ENCODE results near the gene NXPH1. TPM values are rescaled to one million over a fixed set of nuclear protein-coding genes. Genes with fewer than 3 reads are reported as not detected.

Gene NXPH1
- total and polyA plus RNA-seq, 7 experiments from 2014 or later = not detected

DNA sequence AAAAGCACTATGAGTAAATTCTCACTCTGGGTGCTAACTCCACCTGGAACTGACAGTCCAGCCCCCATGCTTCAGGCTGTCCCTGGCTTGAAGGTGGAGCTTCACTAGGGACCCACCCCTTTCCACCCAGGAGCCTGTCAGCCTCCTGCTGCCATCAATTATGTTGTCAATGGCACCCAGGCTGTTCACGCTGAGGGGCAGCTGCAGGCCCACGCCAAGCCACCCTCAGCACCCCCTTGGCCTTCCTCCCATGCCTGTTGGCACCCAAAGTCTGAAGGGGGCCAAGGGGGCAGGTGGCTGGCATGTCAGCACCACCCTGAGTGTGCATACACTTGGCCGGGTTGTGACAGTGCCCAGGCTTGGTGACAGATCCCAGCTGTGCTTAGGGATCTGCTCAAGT lies 149.3 kb downstream of the NXPH1 start:
- Mint-ChIP-seq H3K27ac (no peak overlapping the region), H3K4me1 (no peaks in the 10 kb centered on the region), H3K27me3 (peaks cover 0 to 3% (median 0%) of the 10 kb centered on the region in 5 donors), H3K4me3 (no peak overlapping the region), H3K9me3 (peaks cover 0 to 9% (median 2%) of the 10 kb centered on the region in 11 donors), H3K36me3 (no peaks in the 10 kb centered on the region)
- ATAC-seq (no peak), DNase-seq (no peak)
- H3K27me3 ChIP-seq (ENCODE audit: control insufficient read depth in 2 of 2, insufficient read depth in 2 of 2, low read length in 2 of 2) = no peaks in the 10 kb centered on the region
- H3K4me3 ChIP-seq (ENCODE audit: low read length) = no peak overlapping the region
- H3K4me1 ChIP-seq (ENCODE audit: control insufficient read depth in 2 of 2, insufficient read depth in 2 of 2, low read length in 2 of 2) = no peaks in the 10 kb centered on the region
- H3K27ac ChIP-seq (ENCODE audit: low read depth, low read length) = no peak overlapping the region
- H3K9me3 ChIP-seq (ENCODE audit: control insufficient read depth in 2 of 3, low read length in 3 of 3) = no peaks in the 10 kb centered on the region
- POLR2A ChIA-PET = no interaction called here
- CTCF ChIA-PET = no interaction called here
- intact Hi-C loops (cut with micrococcal nuclease) = no loop called here
- no peaks in the 10 kb centered on the region for H3K36me3 ChIP-seq (ENCODE audit: control insufficient read depth in 2 of 3, insufficient read depth in 3 of 3, low read length in 3 of 3)

DNA sequence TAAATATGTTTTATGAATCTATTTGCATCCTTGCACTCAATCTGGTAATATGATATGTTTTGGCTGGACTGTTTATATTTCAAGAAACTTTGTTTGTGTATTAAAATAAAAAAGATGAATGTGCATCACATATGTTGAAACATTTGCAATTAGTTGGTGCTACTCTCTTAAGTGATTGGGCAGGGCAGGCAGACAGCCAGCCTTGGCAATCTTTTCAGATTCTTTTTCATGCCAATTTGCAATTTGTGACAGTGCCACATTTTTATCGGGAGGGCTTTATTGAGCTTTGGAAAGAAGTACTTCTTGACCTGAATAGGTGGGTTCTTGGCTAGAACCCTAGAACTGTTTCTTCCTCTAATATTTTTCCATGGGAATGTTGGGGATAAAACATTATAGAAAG lies 152.2 kb downstream of the NXPH1 start:
- no peak overlapping the region for H3K27ac Mint-ChIP-seq
- Histone ChIP-seq H3K9me3 (ENCODE audit: control insufficient read depth in 2 of 3, low read length in 3 of 3) (no peaks in the 10 kb centered on the region), H3K4me3 (ENCODE audit: low read length) (no peak overlapping the region), H3K27me3 (ENCODE audit: control insufficient read depth in 2 of 2, insufficient read depth in 2 of 2, low read length in 2 of 2) (no peaks in the 10 kb centered on the region), H3K36me3 (ENCODE audit: control insufficient read depth in 2 of 3, insufficient read depth in 3 of 3, low read length in 3 of 3) (no peaks in the 10 kb centered on the region), H3K4me1 (ENCODE audit: control insufficient read depth in 2 of 2, insufficient read depth in 2 of 2, low read length in 2 of 2) (no peaks in the 10 kb centered on the region), H3K27ac (ENCODE audit: low read depth, low read length) (no peak overlapping the region)
- DNase-seq (no peak), ATAC-seq (no peak)
- CTCF ChIA-PET = no interaction called here
- no peaks in the 10 kb centered on the region for H3K4me1 Mint-ChIP-seq
- peaks cover 0 to 3% (median 0%) of the 10 kb centered on the region in 5 donors for H3K27me3 Mint-ChIP-seq
- POLR2A ChIA-PET = no interaction called here
- intact Hi-C loops (cut with micrococcal nuclease) = no loop called here
- peaks cover 0 to 7% (median 2%) of the 10 kb centered on the region in 11 donors for H3K9me3 Mint-ChIP-seq
- H3K36me3 Mint-ChIP-seq = no peaks in the 10 kb centered on the region
- no peak overlapping the region for H3K4me3 Mint-ChIP-seq

DNA sequence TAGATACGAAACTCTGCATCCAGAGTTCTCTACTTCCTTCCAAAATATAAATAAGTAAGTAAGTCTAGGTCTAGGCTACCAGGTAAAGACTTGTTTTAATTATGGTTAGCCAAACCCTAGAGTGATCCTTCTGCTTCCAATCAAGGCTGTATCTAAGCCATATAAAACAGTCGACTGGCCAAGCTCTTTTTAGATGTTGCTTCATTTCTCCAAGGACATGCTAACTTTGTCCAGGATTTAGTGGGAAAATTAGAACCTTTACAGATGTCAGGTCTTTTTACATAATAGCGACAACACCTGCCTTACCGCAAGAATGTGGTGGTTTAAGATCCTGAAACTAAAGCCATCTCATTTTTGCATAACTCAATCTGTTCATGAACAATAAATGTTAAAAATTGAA lies 156.8 kb downstream of the NXPH1 start:
- no peak overlapping the region for H3K27ac ChIP-seq (ENCODE audit: low read depth, low read length)
- no peaks in the 10 kb centered on the region for H3K27me3 Mint-ChIP-seq
- no peaks in the 10 kb centered on the region for H3K4me1 ChIP-seq (ENCODE audit: control insufficient read depth in 2 of 2, insufficient read depth in 2 of 2, low read length in 2 of 2)
- H3K4me1 Mint-ChIP-seq = no peaks in the 10 kb centered on the region
- no peaks in the 10 kb centered on the region for H3K9me3 ChIP-seq (ENCODE audit: control insufficient read depth in 2 of 3, low read length in 3 of 3)
- POLR2A ChIA-PET = no interaction called here
- ATAC-seq (no peak), DNase-seq (no peak)
- H3K36me3 Mint-ChIP-seq = no peaks in the 10 kb centered on the region
- CTCF ChIA-PET = no interaction called here
- H3K27ac Mint-ChIP-seq = no peak overlapping the region
- no peaks in the 10 kb centered on the region for H3K27me3 ChIP-seq (ENCODE audit: control insufficient read depth in 2 of 2, insufficient read depth in 2 of 2, low read length in 2 of 2)
- no peaks in the 10 kb centered on the region for H3K36me3 ChIP-seq (ENCODE audit: control insufficient read depth in 2 of 3, insufficient read depth in 3 of 3, low read length in 3 of 3)
- H3K9me3 Mint-ChIP-seq = peaks cover 0 to 7% (median 2%) of the 10 kb centered on the region in 11 donors
- no peak overlapping the region for H3K4me3 Mint-ChIP-seq
- no peak overlapping the region for H3K4me3 ChIP-seq (ENCODE audit: low read length)
- intact Hi-C loops (cut with micrococcal nuclease) = no loop called here

DNA sequence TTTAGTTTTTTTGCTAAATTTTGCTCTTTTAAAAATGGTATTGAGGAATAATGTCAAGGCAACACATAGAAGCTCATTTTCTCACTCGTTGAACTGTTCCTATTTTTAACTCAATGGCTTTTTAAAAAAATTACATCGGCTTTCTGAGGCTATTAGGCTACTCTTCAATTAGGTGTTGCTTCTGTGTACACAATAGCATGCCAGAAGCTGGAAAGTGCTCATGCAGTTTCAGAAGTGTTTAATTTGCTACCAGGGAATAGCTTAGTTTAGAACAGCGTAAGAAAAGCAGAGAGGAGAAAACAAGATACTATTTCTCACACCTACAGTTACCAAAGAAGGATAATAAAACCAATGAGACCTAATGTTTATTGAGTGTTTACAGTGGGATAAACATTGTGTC lies 157.4 kb downstream of the NXPH1 start:
- Histone ChIP-seq H3K36me3 (ENCODE audit: control insufficient read depth in 2 of 3, insufficient read depth in 3 of 3, low read length in 3 of 3) (no peaks in the 10 kb centered on the region), H3K4me1 (ENCODE audit: control insufficient read depth in 2 of 2, insufficient read depth in 2 of 2, low read length in 2 of 2) (no peaks in the 10 kb centered on the region), H3K27me3 (ENCODE audit: control insufficient read depth in 2 of 2, insufficient read depth in 2 of 2, low read length in 2 of 2) (no peaks in the 10 kb centered on the region), H3K4me3 (ENCODE audit: low read length) (no peak overlapping the region), H3K9me3 (ENCODE audit: control insufficient read depth in 2 of 3, low read length in 3 of 3) (no peaks in the 10 kb centered on the region), H3K27ac (ENCODE audit: low read depth, low read length) (no peak overlapping the region)
- intact Hi-C loops (cut with micrococcal nuclease) = no loop called here
- Mint-ChIP-seq H3K4me3 (no peak overlapping the region), H3K27me3 (no peaks in the 10 kb centered on the region), H3K36me3 (no peaks in the 10 kb centered on the region), H3K4me1 (no peaks in the 10 kb centered on the region), H3K27ac (no peak overlapping the region), H3K9me3 (peaks cover 0 to 7% (median 2%) of the 10 kb centered on the region in 11 donors)
- no peak for DNase-seq
- POLR2A ChIA-PET = no interaction called here
- CTCF ChIA-PET = no interaction called here
- no peak for ATAC-seq

- no peaks in the 10 kb centered on the region for H3K27me3 ChIP-seq (ENCODE audit: control insufficient read depth in 2 of 2, insufficient read depth in 2 of 2, low read length in 2 of 2)
- Mint-ChIP-seq H3K4me1 (no peaks in the 10 kb centered on the region), H3K9me3 (peaks cover 0 to 7% (median 2%) of the 10 kb centered on the region in 11 donors), H3K27me3 (no peaks in the 10 kb centered on the region), H3K4me3 (no peak overlapping the region), H3K36me3 (no peaks in the 10 kb centered on the region), H3K27ac (no peak overlapping the region)
- H3K27ac ChIP-seq (ENCODE audit: low read depth, low read length) = no peak overlapping the region
- POLR2A ChIA-PET = no interaction called here
- ATAC-seq (no peak), DNase-seq (no peak)
- no peaks in the 10 kb centered on the region for H3K36me3 ChIP-seq (ENCODE audit: control insufficient read depth in 2 of 3, insufficient read depth in 3 of 3, low read length in 3 of 3)
- no peaks in the 10 kb centered on the region for H3K9me3 ChIP-seq (ENCODE audit: control insufficient read depth in 2 of 3, low read length in 3 of 3)
- CTCF ChIA-PET = no interaction called here
- intact Hi-C loops (cut with micrococcal nuclease) = no loop called here
- H3K4me1 ChIP-seq (ENCODE audit: control insufficient read depth in 2 of 2, insufficient read depth in 2 of 2, low read length in 2 of 2) = no peaks in the 10 kb centered on the region
- no peak overlapping the region for H3K4me3 ChIP-seq (ENCODE audit: low read length)
Observed at GRCh38 chr7:8591289-8591688, 157.9 kb downstream of the NXPH1 start.

- Mint-ChIP-seq H3K9me3 (peaks cover 0 to 7% (median 0%) of the 10 kb centered on the region in 11 donors), H3K27ac (no peak overlapping the region), H3K36me3 (no peaks in the 10 kb centered on the region), H3K27me3 (no peaks in the 10 kb centered on the region), H3K4me1 (no peaks in the 10 kb centered on the region), H3K4me3 (no peak overlapping the region)
- ATAC-seq = no peak
- CTCF ChIA-PET = interaction anchor here (0.9 kb wide), 1 partner anchor 93 kb away, joined by 3 read pairs; no protein-coding TSS in a partner anchor
- intact Hi-C loops (cut with micrococcal nuclease) = no loop called here
- H3K27me3 ChIP-seq (ENCODE audit: control insufficient read depth in 2 of 2, insufficient read depth in 2 of 2, low read length in 2 of 2) = no peaks in the 10 kb centered on the region
- DNase-seq = no peak
- H3K36me3 ChIP-seq (ENCODE audit: control insufficient read depth in 2 of 3, insufficient read depth in 3 of 3, low read length in 3 of 3) = no peaks in the 10 kb centered on the region
- no peak overlapping the region for H3K27ac ChIP-seq (ENCODE audit: low read depth, low read length)
- POLR2A ChIA-PET = no interaction called here
- H3K4me3 ChIP-seq (ENCODE audit: low read length) = no peak overlapping the region
- H3K4me1 ChIP-seq (ENCODE audit: control insufficient read depth in 2 of 2, insufficient read depth in 2 of 2, low read length in 2 of 2) = no peaks in the 10 kb centered on the region
- H3K9me3 ChIP-seq (ENCODE audit: control insufficient read depth in 2 of 3, low read length in 3 of 3) = no peaks in the 10 kb centered on the region
Observed at GRCh38 chr7:8592167-8592566, 158.8 kb downstream of the NXPH1 start.

DNA sequence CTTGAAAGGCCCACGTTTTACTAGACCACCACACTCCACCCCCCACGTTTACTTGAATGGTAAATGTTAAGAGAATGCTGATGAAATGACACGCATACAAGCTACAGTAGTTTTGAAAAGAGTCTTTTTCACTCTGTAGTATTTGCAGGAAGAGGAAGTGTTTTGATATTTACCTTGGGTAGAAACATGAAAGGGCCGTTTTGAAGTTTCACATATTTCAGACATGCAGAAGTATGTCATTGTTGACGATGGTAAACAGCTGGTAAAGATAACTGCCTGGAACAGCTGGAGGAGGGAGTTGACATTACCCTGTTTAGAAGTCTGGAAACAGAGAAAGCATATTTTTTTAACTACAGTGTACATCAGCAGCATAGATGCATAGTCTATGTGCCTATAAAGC lies 160.7 kb downstream of the NXPH1 start:
- no peaks in the 10 kb centered on the region for H3K4me1 ChIP-seq (ENCODE audit: control insufficient read depth in 2 of 2, insufficient read depth in 2 of 2, low read length in 2 of 2)
- Mint-ChIP-seq H3K27me3 (no peaks in the 10 kb centered on the region), H3K36me3 (no peaks in the 10 kb centered on the region), H3K4me1 (no peaks in the 10 kb centered on the region), H3K4me3 (no peak overlapping the region), H3K27ac (no peak overlapping the region), H3K9me3 (peaks cover 0 to 11% (median 1%) of the 10 kb centered on the region in 11 donors)
- H3K9me3 ChIP-seq (ENCODE audit: control insufficient read depth in 2 of 3, low read length in 3 of 3) = no peaks in the 10 kb centered on the region
- CTCF ChIA-PET = no interaction called here
- ATAC-seq (no peak), DNase-seq (no peak)
- no peak overlapping the region for H3K4me3 ChIP-seq (ENCODE audit: low read length)
- POLR2A ChIA-PET = no interaction called here
- no peaks in the 10 kb centered on the region for H3K36me3 ChIP-seq (ENCODE audit: control insufficient read depth in 2 of 3, insufficient read depth in 3 of 3, low read length in 3 of 3)
- no peak overlapping the region for H3K27ac ChIP-seq (ENCODE audit: low read depth, low read length)
- intact Hi-C loops (cut with micrococcal nuclease) = no loop called here
- no peaks in the 10 kb centered on the region for H3K27me3 ChIP-seq (ENCODE audit: control insufficient read depth in 2 of 2, insufficient read depth in 2 of 2, low read length in 2 of 2)

Measured in naive thymus-derived CD4-positive, alpha-beta T cell (primary cell).